Kidney glomerular epithelial cell (primary cell): ENCODE results near the gene DCP1A.
"Not testable (repeated sequence)": the region's sequence is repeated elsewhere in the genome, so short reads cannot be mapped to it uniquely, and the experiment has no call there.

Experiments used
- DNase-seq: peaks from one replicate; lab custom pipeline; 2025; lab: John Stamatoyannopoulos, UW

The DCP1A gene

DNA sequence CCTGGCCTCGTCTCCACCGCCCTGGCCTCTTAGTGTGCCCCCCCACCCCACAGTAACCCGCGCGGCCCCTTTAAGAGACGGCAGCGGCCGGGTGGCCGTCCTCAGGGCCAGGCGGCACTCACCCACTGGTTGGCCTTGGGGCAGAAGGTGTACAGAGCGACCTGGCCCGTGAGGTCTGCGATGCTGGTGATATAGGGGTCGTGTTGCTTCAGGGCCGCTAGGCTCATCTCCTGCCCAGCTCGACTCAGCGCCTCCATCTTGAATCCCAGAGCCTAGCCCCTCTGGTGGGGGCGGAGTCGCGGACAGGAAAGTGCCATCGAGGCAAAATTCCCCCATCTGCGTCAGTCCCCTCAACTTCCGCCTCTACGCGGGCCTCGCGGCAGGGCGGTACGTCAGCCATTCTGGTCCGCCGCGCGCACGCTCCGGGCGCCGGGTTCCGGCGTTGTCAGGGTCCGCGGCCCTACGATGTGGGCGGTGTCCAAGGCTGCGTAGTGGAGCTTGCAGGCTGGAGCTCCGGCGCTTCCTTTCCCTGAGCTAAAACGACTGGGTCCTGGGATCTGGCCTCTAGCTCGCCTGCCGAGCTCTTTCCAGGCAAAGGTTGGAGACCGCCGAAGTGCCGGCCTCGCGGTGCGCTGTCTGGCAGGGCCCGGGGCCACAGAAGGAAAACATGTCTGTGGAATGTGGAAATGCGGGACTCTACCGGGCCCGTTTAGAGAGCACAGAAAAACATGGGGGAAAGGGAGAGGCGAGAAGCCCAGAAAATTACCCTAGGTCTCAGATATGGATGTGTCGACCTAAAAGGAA, at the start of gene DCP1A:
DCP1A (minus strand) TSS at position 283 of the 804 bp plus-strand sequence; CDS start at position 257, 26 bp downstream.
- peak; percentile 92 for DNase-seq

DNA sequence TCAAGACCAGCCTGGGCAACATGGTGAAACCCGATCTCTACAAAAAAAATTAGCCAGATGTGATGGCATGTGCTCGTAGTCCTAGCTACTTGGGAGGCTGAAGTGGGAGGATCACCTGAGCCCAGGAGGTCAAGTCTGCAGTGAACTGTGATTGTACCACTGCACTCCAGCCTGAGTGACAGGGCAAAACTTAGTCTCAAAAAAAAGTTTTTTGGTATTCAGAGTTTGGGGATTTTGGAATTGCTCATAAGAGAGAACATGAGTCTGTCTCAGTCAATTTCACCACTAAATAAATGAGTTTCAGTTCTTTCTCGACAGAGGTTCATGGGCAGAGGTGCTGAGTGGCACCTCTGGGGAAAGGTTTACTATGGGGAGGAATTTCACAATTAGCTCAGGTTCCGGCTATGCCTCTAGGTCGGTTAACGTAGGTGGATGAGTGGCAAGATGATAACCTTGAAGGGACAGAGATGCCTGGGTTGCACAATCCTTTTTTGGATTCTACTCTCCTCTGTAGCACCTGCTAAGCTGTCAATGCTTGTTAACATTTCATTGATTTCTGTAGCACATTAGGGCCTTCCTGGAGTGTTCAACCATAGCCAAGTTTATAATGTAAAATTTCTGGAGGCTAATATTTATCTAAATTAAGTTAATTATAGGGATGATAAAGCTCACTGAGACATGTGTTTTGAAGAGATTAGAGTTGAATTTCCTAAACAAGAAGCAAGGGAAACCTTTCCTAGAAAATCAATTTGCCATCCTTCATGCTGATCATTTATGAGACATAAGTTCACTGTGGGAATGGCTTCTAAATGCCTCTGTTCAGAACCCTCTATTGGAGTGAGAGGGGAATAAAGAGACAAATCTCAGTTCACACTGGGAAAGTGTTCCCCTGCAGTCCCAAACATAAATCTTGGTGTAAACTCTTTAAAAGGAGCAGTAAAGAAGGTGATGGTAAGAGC, 37.4 kb upstream of the DCP1A start:
- DNase-seq: no peak

DNA sequence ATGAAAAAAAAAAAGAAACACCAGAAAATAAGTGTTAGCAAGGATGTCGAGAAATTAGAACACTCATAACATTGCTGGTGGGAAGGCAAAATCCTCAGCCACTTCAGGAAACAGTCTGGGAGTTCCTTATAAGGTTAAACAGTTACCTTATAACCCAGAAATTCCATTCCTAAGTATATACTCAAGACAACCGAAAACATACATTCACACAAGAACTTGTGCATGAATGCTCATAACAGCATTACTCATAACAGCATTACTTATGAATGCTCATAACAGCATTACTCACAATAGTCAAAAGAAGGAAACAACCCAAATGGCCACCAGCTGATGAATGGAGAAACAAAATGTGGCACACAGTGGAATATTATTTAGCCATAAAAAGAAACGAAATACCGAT, 34.8 kb upstream of the DCP1A start:
- peak; percentile 40 for DNase-seq

DNA sequence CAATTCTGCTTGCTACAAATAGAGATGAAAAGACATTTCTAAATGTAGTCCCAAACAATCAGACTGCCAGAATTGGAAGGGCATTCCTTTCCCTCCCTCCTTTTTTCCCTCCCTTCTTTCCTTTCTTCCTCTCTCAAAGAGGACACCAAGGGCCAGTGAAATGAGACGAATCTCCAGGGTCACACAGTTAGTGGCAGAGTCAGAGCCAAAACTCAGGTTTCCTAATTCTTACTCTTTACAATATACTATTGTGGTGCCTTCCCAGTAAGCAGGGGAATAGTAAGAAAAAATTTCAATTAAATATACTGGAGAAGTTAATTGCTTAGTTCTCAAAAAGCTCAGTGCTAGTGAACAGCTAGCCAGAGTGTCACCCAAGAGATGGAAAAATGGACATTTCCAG, 33.0 kb upstream of the DCP1A start:
- DNase-seq: no peak

DNA sequence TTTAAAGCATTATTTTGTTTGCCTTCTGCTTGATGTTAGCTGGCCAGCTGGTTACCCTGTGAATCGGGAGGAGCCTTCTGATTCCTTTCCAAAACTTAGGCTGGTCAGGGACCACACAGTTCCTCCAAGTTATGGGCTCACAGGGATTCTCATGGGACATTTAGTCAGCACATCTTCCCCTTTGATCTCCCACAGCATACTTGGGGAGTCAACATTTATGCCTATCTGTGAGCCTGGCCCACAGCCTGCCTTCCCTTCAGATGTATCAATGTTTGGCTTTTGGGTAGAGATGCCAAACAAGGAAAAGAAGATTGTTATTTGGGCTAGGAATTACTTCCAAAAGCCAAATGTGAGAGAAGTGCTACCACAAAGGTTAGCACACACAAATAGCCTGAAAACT, 32.6 kb upstream of the DCP1A start:
- DNase-seq: no peak

DNA sequence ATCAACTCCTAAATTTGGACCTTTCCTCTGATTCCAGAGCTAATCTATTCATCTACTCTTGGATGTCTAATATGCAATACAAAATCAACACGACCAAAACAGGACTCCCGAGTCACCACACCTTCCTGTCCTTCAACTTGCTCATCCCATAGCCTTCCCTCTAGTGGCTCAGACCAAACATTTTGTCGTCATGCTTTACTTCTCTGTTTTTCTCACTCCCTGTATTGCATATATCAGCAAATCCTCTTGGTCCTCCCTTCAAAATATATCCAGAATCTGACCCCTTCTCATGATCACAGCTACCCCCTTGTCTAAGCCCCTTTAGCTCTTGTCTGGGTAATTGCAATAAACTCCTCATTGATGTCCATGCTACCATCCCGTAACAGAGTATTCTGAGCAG, 30.5 kb upstream of the DCP1A start:
- no peak for DNase-seq

DNA sequence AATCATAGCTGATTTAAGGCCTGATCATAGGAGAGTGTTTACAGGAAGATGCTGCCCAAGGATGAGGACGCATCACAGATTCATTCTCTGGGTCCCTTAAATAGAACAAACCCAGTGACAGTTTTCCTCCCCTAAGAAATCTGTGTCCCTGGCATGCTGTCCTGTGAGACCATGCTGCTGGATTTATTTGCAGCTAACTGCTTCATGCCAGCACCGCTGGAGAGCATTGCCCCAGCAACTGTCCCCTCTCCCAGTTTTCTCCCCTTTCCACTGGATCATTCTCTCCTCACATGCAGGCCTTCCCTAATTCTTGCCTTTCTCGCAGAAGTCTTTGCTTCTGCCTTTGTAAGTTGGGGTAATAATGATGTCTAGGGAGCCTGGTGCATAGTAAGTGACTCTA, 29.3 kb upstream of the DCP1A start:
- DNase-seq: no peak

DNA sequence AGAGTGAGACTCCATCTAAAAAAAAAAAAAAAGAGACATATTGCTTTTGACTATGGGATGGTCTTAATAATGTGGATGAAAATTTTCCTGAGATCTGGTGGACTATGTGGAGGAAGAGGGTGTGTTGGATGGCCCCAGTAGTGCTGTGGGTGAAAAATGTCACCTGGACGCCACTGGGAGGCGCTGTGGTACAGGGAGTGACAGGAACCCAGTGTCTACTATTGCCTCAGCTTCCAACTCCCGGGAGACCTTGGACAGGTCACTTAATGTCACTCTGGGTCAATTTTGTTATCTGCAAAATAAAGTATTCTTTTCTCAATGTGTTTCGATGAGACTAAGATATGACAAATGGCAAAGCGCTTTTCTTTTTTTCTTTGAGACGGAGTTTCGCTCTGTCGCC, 27.7 kb upstream of the DCP1A start:
- DNase-seq: peak; percentile 23

DNA sequence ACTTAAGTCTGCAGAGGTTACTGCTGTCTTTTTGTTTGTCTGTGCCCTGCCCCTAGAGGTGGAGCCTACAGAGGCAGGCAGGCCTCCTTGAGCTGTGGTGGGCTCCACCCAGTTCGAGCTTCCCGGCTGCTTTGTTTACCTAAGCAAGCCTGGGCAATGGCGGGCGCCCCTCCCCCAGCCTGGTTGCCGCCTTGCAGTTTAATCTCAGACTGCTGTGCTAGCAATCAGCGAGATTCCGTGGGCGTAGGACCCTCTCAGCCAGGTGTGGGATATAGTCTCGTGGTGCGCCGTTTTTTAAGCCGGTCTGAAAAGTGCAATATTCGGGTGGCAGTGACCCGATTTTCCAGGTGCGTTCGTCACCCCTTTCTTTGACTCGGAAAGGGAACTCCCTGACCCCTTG, 23.4 kb upstream of the DCP1A start:
- DNase-seq: not testable (repeated sequence)

DNA sequence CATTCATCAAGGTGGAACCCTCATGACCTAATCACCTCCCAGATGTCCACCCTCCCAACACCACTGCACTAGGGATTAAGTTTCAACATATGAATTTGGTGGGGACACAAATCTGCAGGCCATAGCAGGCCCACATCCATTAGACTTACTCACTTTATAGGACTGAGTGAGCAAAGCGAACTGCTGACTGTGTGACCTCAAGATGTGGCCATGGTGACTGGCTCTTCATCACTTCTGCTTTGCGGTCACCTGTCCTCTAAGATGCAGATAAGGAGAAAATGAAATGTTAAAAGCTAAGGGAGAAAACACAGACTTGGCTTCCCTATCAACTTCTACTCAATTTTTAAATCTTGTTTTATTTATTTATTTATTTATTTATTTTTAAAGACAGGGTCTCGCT, 14.5 kb upstream of the DCP1A start:
- no peak for DNase-seq

DNA sequence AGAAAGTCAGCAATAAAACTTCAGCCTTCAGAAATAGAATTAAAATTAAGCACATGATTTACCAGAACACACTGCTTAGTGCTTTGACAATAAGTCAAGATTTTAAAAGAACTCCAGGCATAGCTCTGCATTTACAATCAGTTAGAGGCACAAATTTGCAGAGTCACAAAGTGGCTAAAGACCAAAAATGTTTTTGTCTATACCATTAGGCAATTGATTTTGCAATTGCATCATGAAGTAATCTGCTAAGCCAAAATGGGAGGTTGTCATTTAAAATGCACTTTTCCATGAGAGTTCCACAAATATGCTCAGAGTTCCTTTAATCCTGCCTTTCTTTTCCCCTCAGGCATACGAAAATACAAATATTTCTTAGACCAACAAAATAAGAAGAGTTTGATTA, 10.1 kb upstream of the DCP1A start:
- no peak for DNase-seq

DNA sequence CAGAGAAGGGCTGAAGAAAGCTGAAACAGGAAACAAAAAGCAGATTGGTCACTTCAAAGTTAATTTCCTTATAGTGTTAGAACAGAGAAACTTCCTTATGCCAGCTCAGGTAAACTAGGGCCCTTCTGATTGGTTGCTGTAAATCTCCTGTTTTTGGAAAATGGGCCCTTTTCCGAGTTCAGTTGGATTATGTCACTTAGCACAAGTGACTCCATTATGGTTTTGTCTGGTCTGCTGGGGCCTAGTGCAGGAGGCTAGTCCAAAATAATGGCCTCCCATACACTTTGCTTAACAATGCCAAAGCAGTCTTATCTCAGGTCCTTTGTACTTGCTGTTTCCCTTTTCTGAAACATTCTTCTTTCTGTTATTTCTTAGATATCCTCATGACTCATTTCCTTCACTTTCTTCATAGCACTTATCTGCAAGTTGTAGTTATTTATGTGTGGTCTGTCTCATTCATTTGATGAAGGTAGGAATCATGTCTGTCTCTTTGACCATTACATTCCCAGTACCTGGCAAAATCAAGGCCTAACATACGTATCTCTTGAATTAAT, 7.7 kb upstream of the DCP1A start:
- DNase-seq: peak; percentile 46

DNA sequence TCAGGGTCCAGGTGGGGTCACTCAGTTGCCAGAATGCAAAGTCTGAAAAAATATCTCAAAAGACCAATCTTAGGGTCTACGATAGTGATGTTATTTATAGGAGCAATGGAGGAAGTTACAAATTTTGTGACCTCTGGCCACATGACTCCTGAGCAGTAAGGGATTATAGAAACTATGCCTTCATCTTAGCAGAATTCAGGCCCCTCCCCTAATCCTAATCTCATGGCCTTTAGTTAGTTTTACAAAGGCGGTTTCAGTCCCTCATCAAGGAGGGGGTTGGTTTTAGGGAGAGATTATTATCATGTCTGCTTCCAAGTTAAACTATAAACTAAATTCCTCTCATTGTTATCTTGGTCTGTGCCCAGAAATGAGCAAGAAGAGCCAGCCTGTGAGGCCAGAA, 5.9 kb upstream of the DCP1A start:
- DNase-seq: no peak

DNA sequence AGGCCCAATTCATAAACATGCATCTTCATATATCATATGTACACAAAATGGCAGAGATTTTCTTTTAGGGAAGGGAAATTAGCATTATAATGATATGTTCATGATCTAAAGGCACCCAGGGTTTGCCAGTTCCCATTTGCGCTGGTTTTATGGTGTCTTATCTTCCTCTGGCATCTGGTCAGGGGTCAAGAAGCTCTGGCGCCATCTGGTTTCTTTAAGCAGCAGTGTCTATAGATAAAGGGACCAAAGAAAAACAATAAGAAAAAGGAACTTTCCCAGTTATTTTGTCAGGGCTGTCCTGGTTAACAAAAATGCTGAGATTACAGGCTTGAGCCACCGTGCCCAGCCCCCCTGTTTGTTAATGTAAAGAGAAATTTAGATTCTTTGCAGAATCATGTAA, 3.3 kb upstream of the DCP1A start:
- DNase-seq: no peak

DNA sequence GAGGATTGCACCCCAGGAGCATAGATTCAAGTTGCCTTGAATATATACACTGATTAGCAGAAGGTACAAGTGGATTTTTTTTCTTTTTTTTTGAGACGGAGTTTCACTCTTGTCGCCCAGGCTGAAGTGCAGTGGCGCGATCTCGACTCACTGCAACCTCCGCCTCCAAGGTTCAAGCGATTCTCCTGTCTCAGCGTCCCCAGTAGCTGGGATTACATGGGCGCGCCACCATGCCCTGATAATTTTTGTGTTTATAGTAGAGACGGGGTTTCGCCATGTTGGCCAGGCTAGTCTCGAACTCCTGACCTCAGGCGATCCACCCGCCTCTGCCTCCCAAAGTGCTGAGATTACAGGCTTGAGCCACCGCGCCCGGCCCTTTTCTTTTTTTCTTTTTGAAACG, 775 bp upstream of the DCP1A start:
- DNase-seq: not testable (repeated sequence)

DNA sequence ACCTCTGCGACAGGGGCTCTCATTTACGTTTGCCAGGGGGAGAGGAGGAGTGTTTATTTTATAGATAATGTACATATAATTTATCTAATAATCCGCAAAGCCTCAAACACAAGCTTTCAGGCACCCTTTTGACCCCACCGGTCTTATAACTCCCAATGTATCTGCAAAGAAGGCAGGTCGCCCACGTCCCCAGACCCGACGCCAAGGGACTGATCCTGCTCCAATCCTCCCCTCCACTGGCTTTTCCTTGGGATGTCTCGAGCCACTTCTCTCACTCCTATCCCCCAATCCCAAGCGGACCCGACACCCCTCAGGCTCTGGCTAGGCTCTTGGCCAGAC, 452 bp downstream of the DCP1A start:
- DNase-seq: no peak

DNA sequence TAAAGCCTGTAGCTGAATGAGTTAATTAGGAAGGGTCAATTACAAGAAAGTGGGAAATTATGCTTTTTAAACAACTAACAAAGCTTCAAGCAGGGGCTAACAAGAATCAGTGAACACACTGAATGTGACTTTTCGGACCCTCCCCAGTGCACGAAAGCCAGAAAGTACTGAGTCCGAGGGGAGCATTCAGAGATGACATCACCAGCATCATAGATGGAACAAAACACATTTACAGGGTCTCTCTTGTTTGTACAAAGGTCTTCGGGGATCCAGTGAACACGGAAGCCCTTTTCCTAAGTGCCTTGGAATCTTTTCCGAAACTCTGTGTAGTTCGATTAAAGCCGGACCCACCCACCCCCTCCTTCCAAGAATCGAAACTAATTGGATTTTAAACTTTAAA, 829 bp downstream of the DCP1A start:
- DNase-seq: peak; percentile 23

DNA sequence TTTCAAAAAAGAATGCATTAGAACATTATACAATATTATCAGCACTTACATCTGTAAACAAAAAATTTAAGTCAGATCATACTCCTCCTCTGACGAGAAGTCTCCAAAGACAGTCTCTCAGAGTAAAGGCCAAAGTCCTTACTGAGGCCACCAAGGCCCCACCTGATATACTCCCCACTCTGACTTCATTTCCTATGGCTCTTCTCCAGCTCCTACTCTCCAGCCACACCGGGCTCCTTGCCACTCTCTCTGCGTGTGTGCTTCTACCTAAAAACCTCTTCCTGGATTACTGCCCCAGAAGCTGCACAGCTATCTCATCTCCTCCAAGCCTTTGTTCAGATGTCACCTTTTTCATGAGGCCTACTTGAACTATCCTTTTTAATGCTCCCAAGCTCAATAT, 5.0 kb downstream of the DCP1A start:
- no peak for DNase-seq

DNA sequence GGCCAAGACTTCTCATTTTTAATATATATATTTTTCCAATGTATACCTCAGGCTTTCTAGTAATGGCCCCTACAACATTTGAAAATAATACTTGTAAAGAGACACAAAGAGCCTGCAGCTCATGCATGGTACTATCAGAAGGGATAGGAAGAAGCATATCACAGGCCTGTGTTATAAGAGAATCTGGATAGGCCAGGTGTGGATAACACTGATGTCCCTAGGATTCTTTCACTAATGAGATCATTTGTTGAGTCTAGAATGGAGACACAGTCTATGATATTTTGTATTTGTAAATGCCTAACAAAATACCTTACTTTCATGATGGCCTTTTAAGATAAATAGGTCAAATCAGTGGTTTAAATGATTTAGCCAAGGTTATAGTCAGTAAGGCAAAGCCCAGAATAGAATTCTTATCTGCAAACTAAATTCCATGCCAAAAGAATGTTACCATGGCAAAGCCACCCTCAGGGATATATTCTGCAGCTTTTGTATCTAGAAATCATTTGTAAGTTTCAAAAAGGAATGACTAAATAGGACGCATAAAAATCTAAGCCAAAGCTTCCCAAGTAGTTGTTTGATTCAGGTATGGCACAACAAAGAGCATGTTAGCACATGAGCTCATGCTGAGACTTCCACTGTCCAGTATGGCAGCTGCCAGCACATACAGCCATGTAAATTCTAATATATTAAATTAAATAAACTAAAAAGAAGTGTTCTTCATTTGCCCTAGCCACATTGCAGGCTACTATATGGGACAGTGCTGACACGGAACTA, 10.0 kb downstream of the DCP1A start:
- no peak for DNase-seq

DNA sequence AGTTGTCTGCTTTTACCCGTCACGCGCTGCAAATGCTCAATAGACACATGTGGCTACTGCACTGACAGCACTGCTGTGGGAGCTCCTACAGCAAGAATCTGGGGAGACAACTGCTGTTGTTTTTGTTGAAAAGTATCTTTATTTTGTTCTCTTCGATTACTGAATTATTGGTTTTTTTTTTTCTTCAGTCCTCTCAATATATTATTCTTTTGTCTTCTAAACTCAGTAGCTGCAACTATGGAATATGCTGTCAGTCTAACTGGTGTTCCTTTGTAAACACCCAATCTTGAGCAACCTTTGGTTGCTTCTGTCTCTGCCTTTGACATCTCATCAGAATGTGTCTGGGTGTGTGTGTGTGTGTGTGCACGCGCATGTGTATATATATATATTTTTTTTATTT, 12.6 kb downstream of the DCP1A start:
- DNase-seq: no peak

DNA sequence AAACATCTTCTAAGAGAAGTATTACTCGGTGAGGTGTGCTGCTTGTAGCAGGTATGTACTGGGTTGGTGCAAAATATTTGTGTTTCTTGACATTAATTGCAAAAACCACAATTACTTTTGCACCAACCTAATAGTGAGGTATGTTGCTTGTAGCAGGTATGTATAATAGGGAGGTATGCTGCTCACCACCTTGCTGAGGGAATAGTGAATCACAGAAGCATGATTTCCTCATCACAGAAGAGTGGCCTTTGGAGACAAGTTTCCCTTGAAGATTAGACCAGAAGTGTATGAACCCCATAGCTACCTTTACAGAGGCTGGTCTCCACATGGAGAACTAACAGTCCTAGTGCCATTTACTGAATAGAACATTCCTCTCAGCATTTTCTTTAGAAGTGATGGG, 15.5 kb downstream of the DCP1A start:
- DNase-seq: no peak

DNA sequence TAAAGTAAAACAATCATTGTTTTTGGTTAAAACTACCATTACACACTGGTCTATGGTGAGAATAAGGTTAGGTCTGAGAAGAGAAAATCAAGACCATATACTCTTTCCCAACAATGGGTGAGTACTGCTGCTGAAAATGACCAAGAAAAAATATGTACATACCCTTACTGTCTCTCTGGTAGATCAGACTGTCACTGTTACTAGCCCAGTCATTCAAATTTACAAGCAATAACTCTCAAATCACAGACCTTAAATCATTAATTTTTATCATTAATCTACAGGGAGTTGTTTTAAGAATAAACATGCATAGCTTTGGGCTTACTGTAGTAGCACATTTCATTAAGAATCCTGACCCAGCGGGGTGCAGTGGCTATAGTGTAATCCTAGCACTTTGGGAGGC, 17.4 kb downstream of the DCP1A start:
- no peak for DNase-seq
